ENCODE measurements around the gene PCNX3. TPM values are rescaled to one million over a fixed set of nuclear protein-coding genes. Genes with fewer than 3 reads are reported as not detected.

The PCNX3 gene
- total RNA-seq, 1 donor = 27.9 TPM

DNA sequence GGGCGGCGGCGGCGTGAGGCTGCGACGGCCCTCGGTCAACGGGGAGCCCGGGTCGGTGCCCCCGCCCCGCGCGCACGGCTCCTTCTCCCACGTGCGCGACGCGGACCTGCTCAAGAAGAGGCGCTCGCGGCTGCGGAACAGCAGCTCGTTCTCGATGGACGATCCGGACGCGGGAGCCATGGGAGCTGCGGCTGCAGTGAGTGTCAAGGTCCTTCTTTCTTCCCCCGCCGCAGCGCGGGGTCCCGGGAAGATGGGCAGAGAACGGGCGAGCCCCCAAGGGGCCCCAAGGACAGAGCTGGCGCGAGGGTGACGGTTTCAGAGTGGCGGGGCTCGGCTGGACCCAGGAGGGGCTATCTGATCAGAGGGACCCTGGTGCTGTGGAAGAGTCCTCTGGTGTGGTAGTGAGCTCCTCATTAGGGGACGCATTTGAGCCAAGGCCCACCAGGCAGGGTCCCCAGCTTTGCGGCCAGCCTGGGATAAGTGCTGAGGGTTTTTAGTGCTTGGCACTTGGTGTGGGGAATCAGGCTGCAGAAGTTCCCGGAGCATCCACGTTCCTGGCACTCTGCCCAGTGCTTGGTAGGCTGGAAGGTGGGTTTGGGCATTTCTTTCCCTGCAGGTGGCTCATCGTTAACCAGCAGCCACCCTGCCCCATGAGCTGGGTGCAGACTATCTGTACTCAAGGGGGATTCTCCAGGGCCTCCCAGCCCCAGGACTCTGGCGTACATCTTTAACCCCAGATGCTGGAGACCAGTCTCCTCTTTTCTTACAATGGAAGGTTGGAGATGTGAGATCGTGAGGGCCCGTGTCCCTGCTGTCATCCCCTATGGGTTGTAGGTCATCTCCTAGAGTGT is 30.0 kb upstream of the PCNX3 start:
- no peaks in the 10 kb centered on the region for H3K9me3 ChIP-seq (ENCODE audit: low read depth, low read length)
- peaks cover 6% of the 10 kb centered on the region for H4K20me1 ChIP-seq (ENCODE audit: insufficient read depth, low read length)
- peaks cover 17% of the 10 kb centered on the region for H3K4me1 ChIP-seq (ENCODE audit: insufficient read depth, low read length)
- TF ChIP-seq, protein P1, sequence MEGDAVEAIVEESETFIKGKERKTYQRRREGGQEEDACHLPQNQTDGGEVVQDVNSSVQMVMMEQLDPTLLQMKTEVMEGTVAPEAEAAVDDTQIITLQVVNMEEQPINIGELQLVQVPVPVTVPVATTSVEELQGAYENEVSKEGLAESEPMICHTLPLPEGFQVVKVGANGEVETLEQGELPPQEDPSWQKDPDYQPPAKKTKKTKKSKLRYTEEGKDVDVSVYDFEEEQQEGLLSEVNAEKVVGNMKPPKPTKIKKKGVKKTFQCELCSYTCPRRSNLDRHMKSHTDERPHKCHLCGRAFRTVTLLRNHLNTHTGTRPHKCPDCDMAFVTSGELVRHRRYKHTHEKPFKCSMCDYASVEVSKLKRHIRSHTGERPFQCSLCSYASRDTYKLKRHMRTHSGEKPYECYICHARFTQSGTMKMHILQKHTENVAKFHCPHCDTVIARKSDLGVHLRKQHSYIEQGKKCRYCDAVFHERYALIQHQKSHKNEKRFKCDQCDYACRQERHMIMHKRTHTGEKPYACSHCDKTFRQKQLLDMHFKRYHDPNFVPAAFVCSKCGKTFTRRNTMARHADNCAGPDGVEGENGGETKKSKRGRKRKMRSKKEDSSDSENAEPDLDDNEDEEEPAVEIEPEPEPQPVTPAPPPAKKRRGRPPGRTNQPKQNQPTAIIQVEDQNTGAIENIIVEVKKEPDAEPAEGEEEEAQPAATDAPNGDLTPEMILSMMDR (IDR thresholded peaks at IDR 0.05; ENCODE audit: extremely low read depth, low read depth, low read length) = no peak
- peaks cover 45% of the 10 kb centered on the region for H3K36me3 ChIP-seq (ENCODE audit: insufficient read depth, low read length)
- DNase-seq (ENCODE audit: insufficient read length, low spot score, missing footprints) = peak; percentile 88
- H3K4me3 ChIP-seq (ENCODE audit: insufficient read depth, low read length) = no peak overlapping the region
- H3K4me2 ChIP-seq (ENCODE audit: insufficient read depth, low read length) = no peak overlapping the region
- H3K27me3 ChIP-seq (ENCODE audit: insufficient read depth, low read length) = no peaks in the 10 kb centered on the region
- no peak overlapping the region for H3K27ac ChIP-seq (ENCODE audit: low read depth, low read length)
- H3K79me2 ChIP-seq (ENCODE audit: insufficient read depth, low read length) = peaks cover 9% of the 10 kb centered on the region
- H2AFZ ChIP-seq (ENCODE audit: low read length) = no peak overlapping the region

DNA sequence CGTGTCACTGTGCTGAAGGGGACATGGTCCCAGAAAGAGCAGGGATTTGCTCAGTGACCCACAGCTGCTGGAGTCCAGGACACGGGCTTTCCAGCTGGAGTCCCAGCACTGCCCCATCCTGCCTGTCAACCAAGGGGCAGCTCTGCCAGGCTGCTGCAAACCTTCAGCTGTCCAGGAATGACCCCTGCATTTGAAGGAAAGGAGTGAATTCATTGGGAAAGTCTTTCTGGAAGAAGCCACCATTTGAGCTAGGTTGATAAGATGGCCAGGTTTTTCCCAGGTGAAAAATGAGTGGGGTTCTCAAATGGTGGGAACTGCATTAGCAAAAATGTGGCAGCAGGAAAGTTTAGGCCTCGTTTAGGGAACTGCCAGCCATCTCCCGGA is 29.3 kb upstream of the PCNX3 start:
- H3K4me1 ChIP-seq (ENCODE audit: insufficient read depth, low read length) = peaks cover 17% of the 10 kb centered on the region
- no peak overlapping the region for H3K4me3 ChIP-seq (ENCODE audit: insufficient read depth, low read length)
- H3K4me2 ChIP-seq (ENCODE audit: insufficient read depth, low read length) = no peak overlapping the region
- H3K36me3 ChIP-seq (ENCODE audit: insufficient read depth, low read length) = peaks cover 43% of the 10 kb centered on the region
- H3K27ac ChIP-seq (ENCODE audit: low read depth, low read length) = no peak overlapping the region
- TF ChIP-seq, protein P1 (IDR thresholded peaks at IDR 0.05; ENCODE audit: extremely low read depth, low read depth, low read length) = no peak
- H2AFZ ChIP-seq (ENCODE audit: low read length) = no peak overlapping the region
- H3K9me3 ChIP-seq (ENCODE audit: low read depth, low read length) = no peaks in the 10 kb centered on the region
- H4K20me1 ChIP-seq (ENCODE audit: insufficient read depth, low read length) = peaks cover 6% of the 10 kb centered on the region
- peak; percentile 93 for DNase-seq (ENCODE audit: insufficient read length, low spot score, missing footprints)
- no peaks in the 10 kb centered on the region for H3K27me3 ChIP-seq (ENCODE audit: insufficient read depth, low read length)
- H3K79me2 ChIP-seq (ENCODE audit: insufficient read depth, low read length) = peaks cover 9% of the 10 kb centered on the region

DNA sequence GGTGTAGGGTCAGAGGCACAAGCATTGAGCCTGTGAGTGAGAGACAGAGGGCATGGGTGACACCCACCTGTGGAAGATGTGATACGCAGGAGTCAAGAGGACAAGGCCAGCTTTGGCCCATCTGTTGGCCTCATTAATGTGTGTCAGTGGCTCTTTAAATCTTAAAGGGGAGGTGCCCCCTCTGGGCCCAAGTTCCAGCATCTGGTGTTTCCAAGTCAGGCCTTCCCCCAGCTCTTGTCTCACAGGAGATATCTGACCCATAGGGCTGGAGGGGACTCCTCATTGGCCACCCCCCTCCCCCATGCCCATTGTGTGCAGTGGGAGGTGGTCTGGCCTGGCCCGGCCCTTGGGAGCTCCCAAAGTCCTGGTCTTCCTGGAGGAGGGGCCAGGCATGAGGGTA is 28.9 kb upstream of the PCNX3 start:
- TF ChIP-seq, protein P1 (IDR thresholded peaks at IDR 0.05; ENCODE audit: extremely low read depth, low read depth, low read length) = no peak
- peaks cover 43% of the 10 kb centered on the region for H3K36me3 ChIP-seq (ENCODE audit: insufficient read depth, low read length)
- no peak overlapping the region for H3K4me3 ChIP-seq (ENCODE audit: insufficient read depth, low read length)
- H3K4me1 ChIP-seq (ENCODE audit: insufficient read depth, low read length) = peaks cover 17% of the 10 kb centered on the region
- no peaks in the 10 kb centered on the region for H3K9me3 ChIP-seq (ENCODE audit: low read depth, low read length)
- H3K4me2 ChIP-seq (ENCODE audit: insufficient read depth, low read length) = no peak overlapping the region
- peaks cover 9% of the 10 kb centered on the region for H3K79me2 ChIP-seq (ENCODE audit: insufficient read depth, low read length)
- no peak overlapping the region for H2AFZ ChIP-seq (ENCODE audit: low read length)
- H3K27me3 ChIP-seq (ENCODE audit: insufficient read depth, low read length) = no peaks in the 10 kb centered on the region
- no peak overlapping the region for H3K27ac ChIP-seq (ENCODE audit: low read depth, low read length)
- H4K20me1 ChIP-seq (ENCODE audit: insufficient read depth, low read length) = peaks cover 6% of the 10 kb centered on the region
- peak; percentile 98 for DNase-seq (ENCODE audit: insufficient read length, low spot score, missing footprints)

DNA sequence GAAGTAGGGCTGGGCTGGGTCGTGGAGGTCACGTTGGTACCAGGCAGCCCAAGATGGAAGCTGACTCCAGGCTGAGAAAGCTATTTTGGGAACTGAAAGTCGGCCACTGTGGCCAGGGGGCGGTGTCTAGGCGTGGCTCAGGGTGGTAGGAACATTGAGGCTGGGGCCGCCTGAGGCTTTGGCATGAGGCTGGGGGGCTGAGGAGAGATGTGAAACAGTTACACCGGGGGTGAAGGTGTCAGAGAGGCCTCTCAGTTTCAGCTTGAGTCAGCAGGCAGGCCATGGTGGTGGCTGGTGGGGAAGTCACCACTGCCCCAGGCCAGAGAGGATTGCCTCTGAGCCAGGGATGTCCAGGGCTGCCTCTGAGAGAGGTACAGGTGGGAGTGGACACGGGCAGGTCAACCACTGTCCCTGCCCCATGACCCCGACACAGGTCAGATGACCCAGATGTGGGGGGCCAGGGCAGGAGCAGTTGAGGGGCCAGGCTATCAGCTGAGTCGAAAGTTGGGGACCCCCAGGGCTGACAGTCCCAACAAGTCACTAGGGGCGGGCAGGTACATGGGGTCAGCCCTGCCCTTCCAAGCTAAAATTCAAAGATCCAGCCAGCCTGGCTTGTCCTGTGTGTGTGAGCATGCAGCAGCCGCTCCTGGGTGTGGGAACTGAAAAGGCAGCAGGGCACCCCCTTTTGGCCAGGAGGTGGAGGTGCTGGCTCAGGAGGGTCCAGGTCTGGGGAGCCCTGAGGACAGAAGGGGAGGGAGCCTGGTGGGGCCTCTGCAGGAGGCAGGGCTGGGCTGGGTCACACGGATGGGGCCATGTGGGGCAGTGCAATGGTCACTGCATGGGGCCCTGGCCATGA is 27.1 kb upstream of the PCNX3 start:
- Histone ChIP-seq H3K27ac (ENCODE audit: low read depth, low read length) (peak overlapping the region; percentile 23), H4K20me1 (ENCODE audit: insufficient read depth, low read length) (peaks cover 6% of the 10 kb centered on the region), H3K27me3 (ENCODE audit: insufficient read depth, low read length) (no peaks in the 10 kb centered on the region), H3K79me2 (ENCODE audit: insufficient read depth, low read length) (peaks cover 9% of the 10 kb centered on the region), H3K36me3 (ENCODE audit: insufficient read depth, low read length) (peaks cover 44% of the 10 kb centered on the region), H3K4me1 (ENCODE audit: insufficient read depth, low read length) (peaks cover 17% of the 10 kb centered on the region), H3K4me3 (ENCODE audit: insufficient read depth, low read length) (no peak overlapping the region), H2AFZ (ENCODE audit: low read length) (no peak overlapping the region), H3K4me2 (ENCODE audit: insufficient read depth, low read length) (no peak overlapping the region), H3K9me3 (ENCODE audit: low read depth, low read length) (no peaks in the 10 kb centered on the region)
- TF ChIP-seq, protein P1 (IDR thresholded peaks at IDR 0.05; ENCODE audit: extremely low read depth, low read depth, low read length) = peak; percentile 48
- peak; percentile 96 for DNase-seq (ENCODE audit: insufficient read length, low spot score, missing footprints)
